Mesenchymal stem cell (in vitro differentiated cells and primary cell): Measurements from ENCODE around the gene LYG1.
"Not testable (repeated sequence)": the region's sequence is repeated elsewhere in the genome, so short reads cannot be mapped to it uniquely, and the experiment has no call there.

Experiments
- DNase-seq: peaks from one replicate; pipeline ENCODE4 v3.0.0-alpha.2; 2013
- H2AFZ ChIP-seq: one replicate; pipeline ENCODE4 v1.6.1; 2013; ENCODE audit warnings: low read depth, mild to moderate bottlenecking, control low read depth, inconsistent platforms, low read length, moderate library complexity
- H2AK5ac ChIP-seq: 2 replicates; pipeline ENCODE4 v1.6.1; 2013; ENCODE audit warnings: low read length, moderate library complexity, mild to moderate bottlenecking, inconsistent platforms; ENCODE audit not compliant: severe bottlenecking
- H2BK120ac ChIP-seq: one replicate; pipeline ENCODE4 v1.6.1; 2013; ENCODE audit warnings: low read depth, mild to moderate bottlenecking, inconsistent platforms, low read length, moderate library complexity
- H2BK12ac ChIP-seq, 2 experiments: one replicate each; pipeline ENCODE4 v1.6.1; 2013; ENCODE audit warnings: inconsistent platforms in 2 of 2, low read length in 2 of 2, mild to moderate bottlenecking in 2 of 2, moderate library complexity in 2 of 2, control low read depth in 1 of 2
- H2BK15ac ChIP-seq: one replicate; pipeline ENCODE4 v1.6.1; 2013; ENCODE audit warnings: mild to moderate bottlenecking, low read depth, inconsistent platforms; ENCODE audit not compliant: poor library complexity, severe bottlenecking
- H2BK5ac ChIP-seq: 2 replicates; pipeline ENCODE4 v1.6.1; 2013; ENCODE audit warnings: low read depth, mild to moderate bottlenecking, low read length, control low read depth, inconsistent platforms; ENCODE audit not compliant: poor library complexity, severe bottlenecking
- H3K14ac ChIP-seq, 2 experiments: one replicate each; pipeline ENCODE4 v1.6.1; 2013; ENCODE audit warnings: inconsistent platforms in 2 of 2, low read length in 2 of 2, control low read depth in 1 of 2, mild to moderate bottlenecking in 1 of 2, moderate library complexity in 1 of 2
- H3K18ac ChIP-seq, 2 experiments: one replicate each; pipeline ENCODE4 v1.6.1; 2013; ENCODE audit warnings: inconsistent platforms in 2 of 2, low read length in 2 of 2, control low read depth in 1 of 2, low read depth in 1 of 2, mild to moderate bottlenecking in 1 of 2
- H3K23ac ChIP-seq, 2 experiments: one replicate each; pipeline ENCODE4 v1.6.1; 2013; ENCODE audit warnings: inconsistent platforms in 2 of 2, low read length in 2 of 2, mild to moderate bottlenecking in 2 of 2, moderate library complexity in 2 of 2, control low read depth in 1 of 2
- H3K27ac ChIP-seq: 2 replicates; pipeline ENCODE4 v1.5.1; 2013; ENCODE audit warnings: mild to moderate bottlenecking, moderate library complexity, low read length, control low read depth, inconsistent platforms; ENCODE audit not compliant: poor library complexity, severe bottlenecking
- H3K27me3 ChIP-seq, 2 experiments: 2 replicates each; pipeline versions ENCODE4 v1.6.1 to v1.7.0; 2013; ENCODE audit warnings: low read length in 2 of 2, mild to moderate bottlenecking in 2 of 2, moderate library complexity in 2 of 2, control low read depth in 1 of 2, inconsistent platforms in 1 of 2; ENCODE audit not compliant: control insufficient read depth in 1 of 2, insufficient read depth in 1 of 2
- H3K36me3 ChIP-seq, 2 experiments: 2 replicates each; pipeline versions ENCODE4 v1.6.1 to v1.7.0; 2013; ENCODE audit warnings: low read length in 2 of 2, control low read depth in 1 of 2, inconsistent platforms in 1 of 2, low read depth in 1 of 2, mild to moderate bottlenecking in 1 of 2; ENCODE audit not compliant: insufficient read depth in 2 of 2, control insufficient read depth in 1 of 2
- H3K4ac ChIP-seq, 2 experiments: one replicate each; pipeline ENCODE4 v1.6.1; 2013; ENCODE audit warnings: inconsistent platforms in 2 of 2, low read length in 2 of 2, mild to moderate bottlenecking in 2 of 2, moderate library complexity in 2 of 2, control low read depth in 1 of 2, low read depth in 1 of 2
- H3K4me1 ChIP-seq: 2 replicates; pipeline ENCODE4 v1.6.1; 2013; ENCODE audit warnings: low read depth, low read length, control low read depth; ENCODE audit not compliant: control insufficient read depth, insufficient read depth
- H3K4me2 ChIP-seq: 2 replicates; pipeline ENCODE4 v1.6.1; 2013; ENCODE audit warnings: low read length, mild to moderate bottlenecking, inconsistent platforms; ENCODE audit not compliant: poor library complexity, severe bottlenecking
- H3K4me3 ChIP-seq, 2 experiments: 2 replicates each; pipeline versions ENCODE4 v1.5.1 to v1.7.0; 2013; ENCODE audit warnings: low read length in 2 of 2, mild to moderate bottlenecking in 2 of 2, control low read depth in 1 of 2, low read depth in 1 of 2; ENCODE audit not compliant: insufficient read depth in 1 of 2
- H3K79me1 ChIP-seq: replicated peaks from 2 replicates; pipeline ENCODE4 v1.6.1; 2013; ENCODE audit warnings: mild to moderate bottlenecking, control low read depth, low read length, inconsistent platforms; ENCODE audit not compliant: poor library complexity, severe bottlenecking
- H3K9ac ChIP-seq: 2 replicates; pipeline ENCODE4 v1.7.0; 2013; ENCODE audit warnings: mild to moderate bottlenecking, low read length, moderate library complexity
- H3K9me3 ChIP-seq: 2 replicates; pipeline ENCODE4 v1.7.0; 2013; ENCODE audit warnings: mild to moderate bottlenecking, low read length; ENCODE audit not compliant: control insufficient read depth
- H4K8ac ChIP-seq: one replicate; pipeline ENCODE4 v1.6.1; 2013; ENCODE audit warnings: inconsistent platforms, mild to moderate bottlenecking, low read length, moderate library complexity
- H4K91ac ChIP-seq: one replicate; pipeline ENCODE4 v1.6.1; 2013; ENCODE audit warnings: mild to moderate bottlenecking, low read length, inconsistent platforms
- WGBS: methylation state at CpG from one replicate; pipeline ENCODE4 v1.1.7; 2013; ENCODE audit warnings: mixed read lengths; 5-methylcytosine and 5-hydroxymethylcytosine counted together

Gene LYG1

DNA sequence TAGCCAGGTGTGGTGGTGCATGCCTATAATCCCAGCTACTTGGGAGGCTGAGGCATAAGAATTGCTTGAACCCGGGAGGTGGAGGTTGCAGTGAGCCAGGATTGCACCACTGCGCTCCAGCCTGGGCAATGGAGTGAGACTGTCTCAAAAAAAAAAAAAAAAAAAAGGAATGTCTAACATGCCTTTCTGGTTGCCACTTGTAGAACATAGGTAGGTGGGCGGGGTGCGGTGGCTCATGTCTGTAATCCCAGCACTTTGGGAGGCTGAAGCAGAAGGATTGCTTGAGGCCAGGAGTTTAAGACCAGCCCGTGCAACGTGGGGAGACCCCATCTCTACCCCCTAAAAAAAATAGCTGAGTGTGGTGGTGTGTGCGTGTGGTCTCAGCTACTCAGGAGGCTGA is 44.4 kb upstream of the LYG1 start:
- WGBS, result 100% methylated on average over 5 of the region's 7 CpGs
- H3K27me3 ChIP-seq, H2BK15ac ChIP-seq, H2AK5ac ChIP-seq, H3K36me3 ChIP-seq, H3K14ac ChIP-seq, H3K4ac ChIP-seq, H3K9me3 ChIP-seq, H2BK12ac ChIP-seq, H3K9ac ChIP-seq, H3K79me1 ChIP-seq, H2AFZ ChIP-seq, DNase-seq, H3K23ac ChIP-seq, H4K91ac ChIP-seq, H3K4me2 ChIP-seq, H3K18ac ChIP-seq, H2BK120ac ChIP-seq, H2BK5ac ChIP-seq, H3K4me1 ChIP-seq, H4K8ac ChIP-seq, H3K27ac ChIP-seq, H3K4me3 ChIP-seq: not testable (repeated sequence)

DNA sequence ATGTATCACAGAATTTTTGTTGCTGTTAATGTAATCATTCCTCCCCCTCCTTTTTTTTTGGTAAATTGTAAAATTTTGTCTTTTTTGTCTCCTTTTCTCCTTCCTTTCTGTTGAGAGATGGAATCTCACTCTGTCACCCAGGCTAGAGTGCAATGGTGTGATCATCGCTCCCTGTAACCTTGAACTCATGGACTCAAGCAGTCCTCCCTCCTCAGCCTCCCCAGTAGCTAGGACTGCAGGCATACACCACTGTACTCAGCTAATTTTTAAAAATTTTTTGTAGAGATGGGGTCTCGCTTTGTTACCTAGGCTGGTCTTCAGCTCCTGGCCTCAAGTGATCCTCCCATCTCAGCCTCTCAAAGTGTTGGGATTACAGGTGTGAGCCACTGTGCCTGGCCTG is 41.5 kb upstream of the LYG1 start:
- H3K18ac ChIP-seq, result no peak overlapping the region
- H4K8ac ChIP-seq, result no peak overlapping the region
- no peaks in the 10 kb centered on the region for H3K79me1 ChIP-seq
- H3K14ac ChIP-seq, result no peak overlapping the region
- H2BK15ac ChIP-seq, result no peak overlapping the region
- no peak overlapping the region for H3K9ac ChIP-seq
- no peaks in the 10 kb centered on the region for H3K27me3 ChIP-seq
- H2BK120ac ChIP-seq, result no peak overlapping the region
- no peak overlapping the region for H3K4ac ChIP-seq
- no peak overlapping the region for H3K4me2 ChIP-seq
- H3K27ac ChIP-seq, result no peak overlapping the region
- H2BK12ac ChIP-seq, result no peak overlapping the region
- H3K4me3 ChIP-seq, result no peak overlapping the region
- H3K4me1 ChIP-seq, result peaks cover 8% of the 10 kb centered on the region
- no peak overlapping the region for H2AFZ ChIP-seq
- H3K36me3 ChIP-seq, result no peaks in the 10 kb centered on the region
- H2BK5ac ChIP-seq, result no peak overlapping the region
- no peak overlapping the region for H3K23ac ChIP-seq
- WGBS, result 100% methylated on average over 2 of the region's 2 CpGs
- H4K91ac ChIP-seq, result no peak overlapping the region
- H2AK5ac ChIP-seq, result no peak overlapping the region
- DNase-seq, result no peak
- no peaks in the 10 kb centered on the region for H3K9me3 ChIP-seq

DNA sequence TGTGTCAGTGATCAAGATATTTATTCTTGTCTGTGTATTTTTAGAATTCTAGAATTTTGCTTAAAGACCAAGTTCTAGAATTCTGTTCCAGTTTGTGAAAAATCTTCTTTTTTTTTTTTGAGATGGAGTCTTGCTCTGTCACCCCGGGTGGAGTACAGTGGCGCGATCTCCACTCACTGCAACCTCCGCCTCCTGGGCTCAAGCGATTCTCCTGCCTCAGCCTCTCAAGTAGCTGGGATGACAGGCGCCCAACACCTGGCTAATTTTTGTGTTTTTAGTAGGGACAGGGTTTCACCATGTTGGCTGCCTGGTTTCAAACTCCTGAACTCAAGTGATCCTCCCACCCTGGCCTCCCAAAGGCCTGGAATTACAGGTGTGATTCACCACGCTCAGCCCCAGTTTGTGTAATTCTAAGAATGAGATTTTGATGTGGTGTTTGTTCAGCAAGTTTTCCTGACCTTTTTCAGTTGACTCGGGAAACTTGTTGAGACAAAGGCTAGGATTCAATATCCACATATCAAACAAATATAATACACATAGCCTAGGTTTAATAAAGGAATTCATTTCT is 39.8 kb upstream of the LYG1 start:
- H2BK15ac ChIP-seq, result no peak overlapping the region
- no peak for DNase-seq
- no peak overlapping the region for H3K4me2 ChIP-seq
- no peak overlapping the region for H2AFZ ChIP-seq
- H3K9me3 ChIP-seq, result no peaks in the 10 kb centered on the region
- H3K18ac ChIP-seq, result no peak overlapping the region
- H3K4me1 ChIP-seq, result peaks cover 7% of the 10 kb centered on the region
- H3K36me3 ChIP-seq, result no peaks in the 10 kb centered on the region
- H2BK5ac ChIP-seq, result no peak overlapping the region
- H2BK12ac ChIP-seq, result no peak overlapping the region
- no peak overlapping the region for H4K91ac ChIP-seq
- no peaks in the 10 kb centered on the region for H3K27me3 ChIP-seq
- H2AK5ac ChIP-seq, result no peak overlapping the region
- H4K8ac ChIP-seq, result no peak overlapping the region
- H3K79me1 ChIP-seq, result no peaks in the 10 kb centered on the region
- no peak overlapping the region for H2BK120ac ChIP-seq
- H3K4ac ChIP-seq, result no peak overlapping the region
- WGBS, result 99% methylated on average over 6 of the region's 8 CpGs
- no peak overlapping the region for H3K4me3 ChIP-seq
- no peak overlapping the region for H3K9ac ChIP-seq
- no peak overlapping the region for H3K27ac ChIP-seq
- H3K14ac ChIP-seq, result no peak overlapping the region
- no peak overlapping the region for H3K23ac ChIP-seq

DNA sequence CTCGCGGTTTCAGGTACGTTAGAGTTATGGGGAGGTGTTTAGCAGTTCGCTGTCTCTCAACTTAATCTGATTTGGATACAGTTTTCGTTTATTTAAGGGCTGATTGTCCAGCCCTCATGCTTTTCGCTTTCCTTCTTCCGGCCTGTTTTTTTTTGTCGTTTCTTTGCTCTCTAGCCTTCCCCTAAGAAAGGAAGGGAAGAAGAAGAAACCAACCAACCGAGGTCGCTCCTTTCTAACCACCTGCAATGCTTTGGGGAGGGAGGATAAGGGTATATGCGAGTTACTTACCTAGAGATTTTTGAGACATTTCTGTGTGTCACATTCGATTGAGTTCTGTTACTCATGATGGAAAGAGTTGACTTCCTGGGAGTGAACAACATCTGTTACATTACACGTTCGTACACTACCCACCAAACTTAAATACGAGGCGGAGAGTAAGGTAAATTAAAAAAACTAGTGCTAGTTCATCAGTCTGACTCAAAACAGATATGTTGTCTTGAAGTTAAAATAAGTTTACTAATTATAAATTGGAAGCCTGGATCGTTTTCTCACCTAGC is 37.1 kb upstream of the LYG1 start:
- Histone ChIP-seq H2BK12ac (no peak overlapping the region), H2AFZ (no peak overlapping the region), H2BK15ac (no peak overlapping the region), H3K9ac (peak overlapping the region; percentile 95), H4K91ac (no peak overlapping the region), H3K36me3 (peaks cover 0 to 4% of the 10 kb centered on the region in 2 experiments), H3K4me2 (peak overlapping the region; percentile 91), H3K4ac (peak overlapping the region in 1 of 2 experiments; percentile 47), H3K23ac (no peak overlapping the region), H2BK120ac (no peak overlapping the region), H3K4me1 (peaks cover 9% of the 10 kb centered on the region), H3K27me3 (no peaks in the 10 kb centered on the region), H3K79me1 (no peaks in the 10 kb centered on the region), H3K18ac (peak overlapping the region; percentile 30 to 54), H2BK5ac (no peak overlapping the region), H3K27ac (peak overlapping the region; percentile 67), H3K4me3 (peak overlapping the region; percentile 91 to 99), H2AK5ac (no peak overlapping the region), H3K14ac (no peak overlapping the region), H3K9me3 (no peaks in the 10 kb centered on the region), H4K8ac (no peak overlapping the region)
- 12% methylated on average over 8 of the region's 17 CpGs for WGBS
- peak; percentile 41 for DNase-seq
